HepG2 (cell line): Measurements from ENCODE around the gene ACTG2. TPM values are rescaled to one million over a fixed set of nuclear protein-coding genes. Genes with fewer than 3 reads are reported as not detected.

ENCODE experiments used
- CHD2 ChIP-seq: IDR thresholded peaks from 2 replicates; pipeline ENCODE4 v1.6.1; 2011; ENCODE audit warnings: low read depth, low read length, improper control_type of control experiment
- GABPA ChIP-seq, 2 experiments: IDR thresholded peaks; 2 replicates each; pipeline ENCODE4 v1.6.1; 2011 to 2016; ENCODE audit warnings: low read depth in 2 of 2, low read length in 1 of 2, missing biosample characterization in 1 of 2, missing genetic modification characterization in 1 of 2
- SATB2 ChIP-seq: sonication (generic); formaldehyde crosslinking; IDR thresholded peaks from 2 replicates; pipeline ENCODE4 v1.5.0; 2020; ENCODE audit warnings: missing genetic modification reagents
- TOE1 ChIP-seq: sonication (generic); formaldehyde crosslinking; IDR thresholded peaks from 2 replicates; pipeline ENCODE4 v1.4.0; 2020; ENCODE audit warnings: mild to moderate bottlenecking, missing genetic modification reagents
- ZNF441 ChIP-seq: sonication (generic); formaldehyde crosslinking; IDR thresholded peaks from 2 replicates; pipeline ENCODE4 v1.7.0; 2021; ENCODE audit warnings: missing genetic modification reagents, borderline replicate concordance
- polyA plus RNA-seq, 8 experiments: library from polyadenylated mRNA; depleted of rRNA in 3 of 8; stranded (reverse) in 7 of 8; unstranded in 1 of 8; fragments of >200 nt; fragmentation: Illumina TruSeq in 4 of 8; extraction: Trizol in 4 of 8; gene quantifications; 2 replicates each; pipeline versions ENCODE4 v1.2.1 to v1.2.3, GENCODE V29; 2011 to 2016; ENCODE audit warnings: low read depth in 4 of 8, missing spikeins in 1 of 8, mixed read lengths in 1 of 8; ENCODE audit not compliant: insufficient read depth in 1 of 8
- total RNA-seq, 5 experiments: library from RNA; depleted of rRNA; stranded (reverse); fragments of >200 nt; fragmentation: Illumina TruSeq; extraction: Trizol; gene quantifications; 2 replicates each; pipeline ENCODE4 v1.2.3, GENCODE V29; 2016; ENCODE audit warnings: low read depth in 1 of 5
- TF ChIP-seq, protein P1 (sequence below): sonication (generic); formaldehyde crosslinking; IDR thresholded peaks from 2 replicates; pipeline ENCODE4 v1.5.1; 2020; ENCODE audit warnings: missing genetic modification reagents, mild to moderate bottlenecking, borderline replicate concordance
- TF ChIP-seq, protein P2 (sequence below): sonication (generic); formaldehyde crosslinking; IDR thresholded peaks from 2 replicates; pipeline ENCODE4 v1.9.0; 2021; ENCODE audit warnings: mild to moderate bottlenecking, missing genetic modification reagents

Gene ACTG2
- total and polyA plus RNA-seq, 2 of the 13 experiments (the other 11 are each of a cell fraction or from before 2014, with no cell fraction given) = 0.13 TPM; not detected in 1

DNA sequence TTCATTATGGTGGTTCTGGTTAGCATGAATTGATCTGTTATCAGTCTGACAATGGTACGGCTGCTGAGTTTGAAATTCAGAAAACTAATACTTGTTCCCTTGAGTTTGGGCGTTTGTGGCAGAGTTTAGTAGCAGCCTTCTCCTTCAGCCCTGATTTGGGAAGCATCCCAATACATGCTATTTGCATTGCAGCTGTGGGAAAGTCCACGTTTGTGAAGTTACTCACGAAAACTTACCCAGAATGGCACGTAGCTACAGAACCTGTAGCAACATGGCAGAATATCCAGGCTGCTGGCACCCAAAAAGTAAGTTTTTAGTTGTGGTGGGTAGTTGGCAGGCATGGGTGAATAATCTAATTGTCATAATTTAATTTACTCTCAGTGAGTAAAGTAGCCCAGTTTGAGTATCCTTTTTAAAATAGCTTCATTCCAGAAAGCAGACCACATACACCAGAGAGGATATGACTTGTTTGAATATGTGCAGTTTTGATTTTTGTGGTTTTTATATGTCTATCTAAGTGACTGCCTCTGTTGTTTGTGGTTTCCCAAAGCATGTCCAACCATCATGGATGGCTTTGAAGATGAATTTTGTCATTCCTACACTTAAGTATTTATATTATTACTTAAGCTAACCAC is 46.0 kb downstream of the ACTG2 start (continued):
- TF ChIP-seq, protein P1, sequence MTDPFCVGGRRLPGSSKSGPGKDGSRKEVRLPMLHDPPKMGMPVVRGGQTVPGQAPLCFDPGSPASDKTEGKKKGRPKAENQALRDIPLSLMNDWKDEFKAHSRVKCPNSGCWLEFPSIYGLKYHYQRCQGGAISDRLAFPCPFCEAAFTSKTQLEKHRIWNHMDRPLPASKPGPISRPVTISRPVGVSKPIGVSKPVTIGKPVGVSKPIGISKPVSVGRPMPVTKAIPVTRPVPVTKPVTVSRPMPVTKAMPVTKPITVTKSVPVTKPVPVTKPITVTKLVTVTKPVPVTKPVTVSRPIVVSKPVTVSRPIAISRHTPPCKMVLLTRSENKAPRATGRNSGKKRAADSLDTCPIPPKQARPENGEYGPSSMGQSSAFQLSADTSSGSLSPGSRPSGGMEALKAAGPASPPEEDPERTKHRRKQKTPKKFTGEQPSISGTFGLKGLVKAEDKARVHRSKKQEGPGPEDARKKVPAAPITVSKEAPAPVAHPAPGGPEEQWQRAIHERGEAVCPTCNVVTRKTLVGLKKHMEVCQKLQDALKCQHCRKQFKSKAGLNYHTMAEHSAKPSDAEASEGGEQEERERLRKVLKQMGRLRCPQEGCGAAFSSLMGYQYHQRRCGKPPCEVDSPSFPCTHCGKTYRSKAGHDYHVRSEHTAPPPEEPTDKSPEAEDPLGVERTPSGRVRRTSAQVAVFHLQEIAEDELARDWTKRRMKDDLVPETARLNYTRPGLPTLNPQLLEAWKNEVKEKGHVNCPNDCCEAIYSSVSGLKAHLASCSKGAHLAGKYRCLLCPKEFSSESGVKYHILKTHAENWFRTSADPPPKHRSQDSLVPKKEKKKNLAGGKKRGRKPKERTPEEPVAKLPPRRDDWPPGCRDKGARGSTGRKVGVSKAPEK (CRISPR knock-in tag) = no peak
- no peak for TF ChIP-seq SATB2 (CRISPR knock-in tag)
- TF ChIP-seq, protein P2, sequence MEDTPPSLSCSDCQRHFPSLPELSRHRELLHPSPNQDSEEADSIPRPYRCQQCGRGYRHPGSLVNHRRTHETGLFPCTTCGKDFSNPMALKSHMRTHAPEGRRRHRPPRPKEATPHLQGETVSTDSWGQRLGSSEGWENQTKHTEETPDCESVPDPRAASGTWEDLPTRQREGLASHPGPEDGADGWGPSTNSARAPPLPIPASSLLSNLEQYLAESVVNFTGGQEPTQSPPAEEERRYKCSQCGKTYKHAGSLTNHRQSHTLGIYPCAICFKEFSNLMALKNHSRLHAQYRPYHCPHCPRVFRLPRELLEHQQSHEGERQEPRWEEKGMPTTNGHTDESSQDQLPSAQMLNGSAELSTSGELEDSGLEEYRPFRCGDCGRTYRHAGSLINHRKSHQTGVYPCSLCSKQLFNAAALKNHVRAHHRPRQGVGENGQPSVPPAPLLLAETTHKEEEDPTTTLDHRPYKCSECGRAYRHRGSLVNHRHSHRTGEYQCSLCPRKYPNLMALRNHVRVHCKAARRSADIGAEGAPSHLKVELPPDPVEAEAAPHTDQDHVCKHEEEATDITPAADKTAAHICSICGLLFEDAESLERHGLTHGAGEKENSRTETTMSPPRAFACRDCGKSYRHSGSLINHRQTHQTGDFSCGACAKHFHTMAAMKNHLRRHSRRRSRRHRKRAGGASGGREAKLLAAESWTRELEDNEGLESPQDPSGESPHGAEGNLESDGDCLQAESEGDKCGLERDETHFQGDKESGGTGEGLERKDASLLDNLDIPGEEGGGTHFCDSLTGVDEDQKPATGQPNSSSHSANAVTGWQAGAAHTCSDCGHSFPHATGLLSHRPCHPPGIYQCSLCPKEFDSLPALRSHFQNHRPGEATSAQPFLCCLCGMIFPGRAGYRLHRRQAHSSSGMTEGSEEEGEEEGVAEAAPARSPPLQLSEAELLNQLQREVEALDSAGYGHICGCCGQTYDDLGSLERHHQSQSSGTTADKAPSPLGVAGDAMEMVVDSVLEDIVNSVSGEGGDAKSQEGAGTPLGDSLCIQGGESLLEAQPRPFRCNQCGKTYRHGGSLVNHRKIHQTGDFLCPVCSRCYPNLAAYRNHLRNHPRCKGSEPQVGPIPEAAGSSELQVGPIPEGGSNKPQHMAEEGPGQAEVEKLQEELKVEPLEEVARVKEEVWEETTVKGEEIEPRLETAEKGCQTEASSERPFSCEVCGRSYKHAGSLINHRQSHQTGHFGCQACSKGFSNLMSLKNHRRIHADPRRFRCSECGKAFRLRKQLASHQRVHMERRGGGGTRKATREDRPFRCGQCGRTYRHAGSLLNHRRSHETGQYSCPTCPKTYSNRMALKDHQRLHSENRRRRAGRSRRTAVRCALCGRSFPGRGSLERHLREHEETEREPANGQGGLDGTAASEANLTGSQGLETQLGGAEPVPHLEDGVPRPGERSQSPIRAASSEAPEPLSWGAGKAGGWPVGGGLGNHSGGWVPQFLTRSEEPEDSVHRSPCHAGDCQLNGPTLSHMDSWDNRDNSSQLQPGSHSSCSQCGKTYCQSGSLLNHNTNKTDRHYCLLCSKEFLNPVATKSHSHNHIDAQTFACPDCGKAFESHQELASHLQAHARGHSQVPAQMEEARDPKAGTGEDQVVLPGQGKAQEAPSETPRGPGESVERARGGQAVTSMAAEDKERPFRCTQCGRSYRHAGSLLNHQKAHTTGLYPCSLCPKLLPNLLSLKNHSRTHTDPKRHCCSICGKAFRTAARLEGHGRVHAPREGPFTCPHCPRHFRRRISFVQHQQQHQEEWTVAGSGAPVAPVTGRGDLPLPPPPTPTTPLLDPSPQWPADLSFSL = no peak
- no peak for TF ChIP-seq ZNF441 (CRISPR knock-in tag)
- no peak for TF ChIP-seq TOE1 (CRISPR knock-in tag)
- no peak for TF ChIP-seq CHD2
- TF ChIP-seq GABPA (IDR thresholded peaks at IDR 0.05; ENCODE audit: low read depth, low read length) = no peak
- no peak for TF ChIP-seq GABPA (CRISPR knock-in tag; IDR thresholded peaks at IDR 0.05; ENCODE audit: low read depth)
